NCI-H345 treated with DMSO at 0.1 percent for 48 hours (cell line): Measurements from ENCODE around the gene PROZ.
"Not testable (repeated sequence)": the region's sequence is repeated elsewhere in the genome, so short reads cannot be mapped to it uniquely, and the experiment has no call there.

Experiments
- DNase-seq: peaks from one replicate; lab custom pipeline; 2025; ENCODE audit not compliant: unreplicated experiment; lab: John Stamatoyannopoulos, UW

PROZ gene, protein sequence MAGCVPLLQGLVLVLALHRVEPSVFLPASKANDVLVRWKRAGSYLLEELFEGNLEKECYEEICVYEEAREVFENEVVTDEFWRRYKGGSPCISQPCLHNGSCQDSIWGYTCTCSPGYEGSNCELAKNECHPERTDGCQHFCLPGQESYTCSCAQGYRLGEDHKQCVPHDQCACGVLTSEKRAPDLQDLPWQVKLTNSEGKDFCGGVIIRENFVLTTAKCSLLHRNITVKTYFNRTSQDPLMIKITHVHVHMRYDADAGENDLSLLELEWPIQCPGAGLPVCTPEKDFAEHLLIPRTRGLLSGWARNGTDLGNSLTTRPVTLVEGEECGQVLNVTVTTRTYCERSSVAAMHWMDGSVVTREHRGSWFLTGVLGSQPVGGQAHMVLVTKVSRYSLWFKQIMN

DNA sequence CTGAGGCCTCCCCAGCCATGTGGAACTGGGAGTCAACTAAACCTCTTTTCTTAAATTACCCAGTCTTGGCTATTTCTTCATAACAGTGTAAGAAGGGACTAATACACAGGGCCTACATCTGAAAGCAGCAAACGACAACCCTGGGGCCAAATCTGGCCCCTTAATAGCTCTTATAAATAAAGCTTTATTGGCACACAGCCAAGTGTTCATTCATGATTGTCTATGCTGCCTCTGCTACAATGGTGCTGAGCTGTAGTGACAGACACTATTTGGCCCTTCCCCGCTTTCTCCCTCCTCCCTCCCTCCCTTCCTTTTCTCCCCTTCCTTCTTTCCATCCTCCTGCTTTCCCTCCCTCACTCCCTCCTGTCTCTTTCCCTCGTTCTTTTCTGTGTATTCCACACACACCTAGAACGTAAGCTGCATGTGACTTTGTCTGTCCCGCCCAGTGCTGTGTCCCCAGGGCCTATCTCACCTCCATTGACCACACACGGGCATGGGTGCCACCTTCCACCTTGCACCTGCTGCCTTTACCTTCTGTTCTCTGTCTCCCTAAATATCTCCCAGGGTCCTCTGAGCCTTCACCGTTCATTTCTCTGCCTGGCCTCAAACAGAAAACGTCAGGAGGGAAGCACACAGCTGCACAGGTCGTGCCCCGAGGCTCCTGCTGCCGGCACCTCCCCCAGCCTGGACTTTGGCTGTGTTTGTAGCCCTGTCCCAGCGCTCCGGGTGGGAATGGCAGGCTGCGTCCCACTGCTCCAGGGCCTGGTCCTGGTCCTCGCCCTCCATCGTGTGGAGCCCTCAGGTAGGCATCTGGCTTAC, at the start of gene PROZ:
TSS of gene PROZ (plus strand) at position 720 of the 819 bp plus-strand sequence. CDS start at position 733, 13 bp downstream.
- DNase-seq = peak; percentile 55

DNA sequence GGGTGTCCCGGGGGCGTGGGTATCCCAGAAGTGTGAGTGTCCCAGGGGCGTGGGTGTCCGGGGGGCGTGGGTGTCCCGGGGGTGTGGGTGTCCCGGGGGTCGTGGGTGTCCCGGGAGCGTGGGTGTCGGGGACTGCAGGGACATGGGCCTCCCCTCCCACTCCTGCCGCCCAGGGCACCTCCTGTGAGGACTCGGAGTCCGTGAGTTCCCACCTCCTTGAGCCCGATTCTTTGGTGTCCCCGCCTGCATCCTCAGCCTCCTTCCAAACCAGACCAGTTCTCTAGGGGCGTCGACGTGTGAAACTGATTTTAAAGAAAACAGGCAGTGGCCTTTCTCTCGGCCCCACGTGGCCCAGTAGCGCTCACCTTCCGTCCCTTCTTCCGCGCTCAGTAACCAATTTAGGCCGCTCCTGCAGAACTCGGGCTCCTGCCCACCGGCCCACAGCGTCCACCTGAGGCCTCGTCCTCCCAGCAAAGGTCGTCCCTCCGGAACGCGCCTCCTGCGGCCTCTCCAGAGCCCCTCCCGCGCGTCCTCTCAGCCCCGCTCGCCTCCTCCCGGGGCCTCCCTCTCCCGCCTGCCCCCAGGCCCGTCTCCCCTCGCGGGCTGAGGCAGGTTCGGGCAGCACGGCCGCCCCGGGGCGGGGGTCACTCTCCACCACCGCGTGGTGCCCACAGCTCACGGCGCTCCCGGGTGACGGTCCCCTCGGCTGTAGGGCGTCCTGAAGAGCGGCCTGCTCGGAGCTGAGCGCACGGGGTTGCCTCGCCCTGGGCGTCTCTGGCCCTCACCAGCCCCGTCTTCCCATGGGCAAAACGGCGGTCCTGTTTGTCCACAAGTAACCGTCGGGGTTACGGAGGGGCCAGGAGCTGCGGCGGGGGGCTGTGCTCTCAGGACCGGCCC, 49.0 kb upstream of the PROZ start:
- DNase-seq = no peak

DNA sequence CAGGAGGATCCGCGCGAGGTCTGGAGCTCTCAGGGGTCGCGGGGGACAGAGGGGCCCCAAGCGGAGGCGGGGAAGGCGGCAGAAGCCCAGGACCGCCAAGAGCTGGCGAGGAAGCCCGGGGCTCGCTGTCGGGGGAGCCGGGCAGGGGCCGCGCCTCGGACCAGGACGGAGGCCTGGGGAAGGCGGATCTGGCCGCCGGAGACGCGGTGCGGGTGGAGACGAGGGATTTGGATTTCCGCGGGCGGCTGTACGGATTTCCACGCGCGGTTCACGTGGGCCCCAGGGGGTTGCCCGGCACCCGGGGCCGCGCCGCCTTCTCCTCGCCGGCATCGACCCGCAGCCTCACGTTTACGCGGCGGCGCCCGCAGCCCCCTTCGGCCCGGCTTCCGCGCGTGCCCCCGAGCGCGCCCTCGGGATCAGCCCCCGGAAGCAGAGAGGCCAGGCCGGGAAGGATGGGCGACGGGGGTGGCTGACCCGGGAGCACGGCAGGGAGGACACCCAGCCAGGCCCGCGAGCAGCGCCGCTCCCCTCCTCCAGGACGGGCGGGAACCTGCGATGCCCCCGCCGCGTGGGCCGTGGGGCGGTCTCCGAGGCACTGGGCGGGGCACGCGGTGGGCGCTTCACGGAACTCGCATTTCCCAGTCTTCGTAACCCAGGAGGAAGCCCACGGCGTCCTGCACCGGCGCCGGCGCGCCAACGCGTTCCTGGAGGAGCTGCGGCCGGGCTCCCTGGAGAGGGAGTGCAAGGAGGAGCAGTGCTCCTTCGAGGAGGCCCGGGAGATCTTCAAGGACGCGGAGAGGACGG, 48.2 kb upstream of the PROZ start:
- DNase-seq = no peak

DNA sequence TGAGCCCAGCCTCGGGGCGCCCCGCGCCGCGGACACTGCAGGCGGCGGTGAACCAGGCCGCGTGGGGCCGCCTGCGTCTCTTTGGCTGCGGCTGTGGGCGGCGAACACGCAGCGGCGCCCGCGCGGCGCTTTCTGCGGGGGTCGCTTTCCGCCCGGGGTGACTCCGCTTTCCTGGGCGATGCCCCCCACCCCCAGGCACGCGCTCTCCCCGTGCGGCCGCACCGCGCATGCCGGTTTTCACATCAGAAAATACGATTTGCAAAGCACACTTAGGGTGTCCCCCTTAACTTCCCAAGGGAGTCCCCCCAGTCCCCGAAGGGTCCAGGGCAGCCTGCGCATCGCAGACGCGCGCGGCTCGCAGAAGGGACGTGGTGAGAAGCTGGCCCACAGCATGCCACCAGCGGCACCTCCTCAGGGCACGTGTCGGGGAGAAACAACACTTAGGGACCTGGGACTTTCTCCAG, 47.6 kb upstream of the PROZ start:
- no peak for DNase-seq

DNA sequence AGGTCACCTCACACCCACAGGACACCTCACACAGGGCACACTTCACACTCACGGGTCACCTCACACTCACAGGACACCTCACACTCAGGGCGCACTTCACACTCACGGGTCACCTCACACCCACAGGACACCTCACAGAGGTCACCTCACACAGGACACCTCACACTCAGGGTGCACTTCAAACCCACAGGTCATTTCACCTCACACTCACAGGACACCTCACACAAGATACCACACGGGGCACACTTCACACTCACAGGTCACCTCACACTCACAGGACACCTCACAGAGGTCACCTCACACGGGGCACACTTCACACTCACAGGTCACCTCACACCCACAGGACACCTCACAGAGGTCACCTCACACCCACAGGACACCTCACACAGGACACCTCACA, 46.6 kb upstream of the PROZ start:
- DNase-seq = not testable (repeated sequence)

DNA sequence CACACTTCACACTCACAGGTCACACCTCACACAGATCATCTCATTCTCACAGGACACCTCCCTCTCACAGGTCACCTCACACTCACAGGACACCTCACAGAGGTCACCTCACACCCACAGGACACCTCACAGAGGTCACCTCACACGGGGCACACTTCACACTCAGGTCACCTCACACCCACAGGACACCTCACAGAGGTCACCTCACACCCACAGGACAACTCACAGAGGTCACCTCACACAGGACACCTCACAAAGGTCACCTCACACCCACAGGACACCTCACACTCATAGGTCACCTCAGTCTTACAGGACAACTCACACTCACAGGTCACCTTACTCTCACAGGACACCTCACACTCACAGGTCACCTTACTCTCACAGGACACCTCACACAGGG, 46.0 kb upstream of the PROZ start:
- DNase-seq = not testable (repeated sequence)

DNA sequence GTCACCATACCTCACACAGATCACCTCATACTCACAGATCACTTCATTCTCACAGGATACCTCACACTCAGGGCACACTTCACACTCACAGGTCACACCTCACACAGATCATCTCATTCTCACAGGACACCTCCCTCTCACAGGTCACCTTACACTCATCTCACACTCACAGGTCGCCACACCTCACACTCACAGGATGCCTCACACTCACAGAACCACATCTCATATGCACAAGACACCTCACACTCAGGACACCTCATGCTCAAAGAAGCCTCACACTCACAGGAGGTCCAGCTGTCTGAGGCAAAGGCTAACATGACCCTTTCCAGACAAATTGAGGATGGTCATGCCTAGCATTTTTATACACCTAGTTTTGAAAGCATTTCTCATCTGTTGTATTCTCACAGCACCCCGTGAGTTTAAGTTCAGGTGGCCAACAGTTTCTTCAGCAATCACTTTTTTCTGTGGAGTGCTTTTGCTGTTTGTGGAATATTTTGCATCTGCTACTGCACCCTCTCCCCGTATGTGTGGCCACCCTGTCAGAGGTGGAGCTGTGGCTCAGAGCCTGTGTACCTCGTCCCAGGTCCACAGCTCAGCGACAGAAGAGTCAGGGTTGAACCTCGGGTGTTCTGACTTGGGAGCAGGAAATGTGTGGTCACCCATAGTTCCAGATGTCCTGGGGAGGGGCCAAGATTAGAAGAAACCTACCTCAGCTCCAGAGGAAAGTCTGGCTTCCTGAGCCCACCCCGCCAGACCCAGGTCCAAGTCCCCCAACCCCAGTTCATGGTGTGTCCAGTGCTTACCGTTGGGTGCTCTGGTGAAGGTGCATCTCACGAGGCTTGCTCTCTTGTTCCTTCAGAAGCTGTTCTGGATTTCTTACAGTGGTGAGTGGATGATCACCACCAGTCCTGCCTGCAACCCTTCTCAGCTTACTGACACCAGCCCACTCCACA, 45.3 kb upstream of the PROZ start:
- no peak for DNase-seq

DNA sequence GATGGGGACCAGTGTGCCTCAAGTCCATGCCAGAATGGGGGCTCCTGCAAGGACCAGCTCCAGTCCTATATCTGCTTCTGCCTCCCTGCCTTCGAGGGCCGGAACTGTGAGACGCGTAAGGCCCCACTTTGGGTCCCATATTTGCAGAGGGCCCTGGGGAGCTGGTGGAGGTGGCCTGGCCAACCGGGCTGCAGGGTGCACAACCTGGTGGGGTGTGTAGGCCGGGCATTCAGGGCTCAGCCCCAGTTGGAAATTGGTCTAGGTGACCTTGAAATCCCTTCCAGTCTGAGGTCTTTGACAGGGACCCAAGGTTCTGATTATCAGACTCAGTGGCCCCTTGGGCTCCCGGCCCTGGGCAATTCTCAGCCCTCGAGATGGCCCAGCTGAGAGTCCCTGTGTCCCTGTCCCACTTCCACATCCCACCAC, 44.6 kb upstream of the PROZ start:
- no peak for DNase-seq

DNA sequence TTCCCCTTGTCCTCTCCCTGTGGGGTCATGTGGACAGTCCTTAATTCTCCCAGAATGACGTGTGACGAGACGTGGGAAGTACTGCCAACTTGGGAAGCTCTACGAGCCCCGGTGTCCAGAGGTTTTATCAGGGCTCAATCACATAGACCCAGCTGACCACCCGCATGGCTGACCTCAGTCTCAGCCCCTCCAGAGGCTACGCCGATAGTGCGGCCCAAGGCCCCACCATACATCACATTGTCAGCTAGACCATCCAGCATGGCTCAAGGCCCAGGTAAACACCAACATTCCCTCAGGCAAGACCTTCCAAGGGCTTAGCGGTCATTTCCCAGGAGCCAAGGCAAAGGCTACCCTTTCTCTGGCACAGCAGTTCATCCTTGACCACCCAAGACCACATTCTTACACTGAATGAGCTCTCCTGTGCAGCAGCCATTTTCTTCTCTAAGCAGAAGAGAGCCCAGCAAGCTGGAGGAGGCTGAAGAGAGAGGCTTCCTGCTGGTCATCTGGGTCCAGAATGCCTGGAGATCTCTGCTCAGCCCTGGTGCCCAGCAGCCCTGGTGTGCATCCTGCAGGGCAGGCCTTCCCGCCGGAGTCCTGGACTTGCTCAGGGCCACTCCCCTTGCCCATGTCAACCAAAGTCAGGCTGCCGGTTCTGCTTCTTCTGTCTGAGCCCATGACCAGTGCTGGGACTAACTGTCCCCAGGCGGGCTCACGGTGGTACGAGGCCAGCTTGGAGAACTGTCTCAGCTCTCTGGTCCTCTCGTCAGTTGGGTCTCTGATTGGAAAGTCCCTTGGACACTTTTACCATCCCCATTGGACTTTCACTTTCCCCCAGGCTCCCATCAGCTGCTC, 43.7 kb upstream of the PROZ start:
- no peak for DNase-seq

DNA sequence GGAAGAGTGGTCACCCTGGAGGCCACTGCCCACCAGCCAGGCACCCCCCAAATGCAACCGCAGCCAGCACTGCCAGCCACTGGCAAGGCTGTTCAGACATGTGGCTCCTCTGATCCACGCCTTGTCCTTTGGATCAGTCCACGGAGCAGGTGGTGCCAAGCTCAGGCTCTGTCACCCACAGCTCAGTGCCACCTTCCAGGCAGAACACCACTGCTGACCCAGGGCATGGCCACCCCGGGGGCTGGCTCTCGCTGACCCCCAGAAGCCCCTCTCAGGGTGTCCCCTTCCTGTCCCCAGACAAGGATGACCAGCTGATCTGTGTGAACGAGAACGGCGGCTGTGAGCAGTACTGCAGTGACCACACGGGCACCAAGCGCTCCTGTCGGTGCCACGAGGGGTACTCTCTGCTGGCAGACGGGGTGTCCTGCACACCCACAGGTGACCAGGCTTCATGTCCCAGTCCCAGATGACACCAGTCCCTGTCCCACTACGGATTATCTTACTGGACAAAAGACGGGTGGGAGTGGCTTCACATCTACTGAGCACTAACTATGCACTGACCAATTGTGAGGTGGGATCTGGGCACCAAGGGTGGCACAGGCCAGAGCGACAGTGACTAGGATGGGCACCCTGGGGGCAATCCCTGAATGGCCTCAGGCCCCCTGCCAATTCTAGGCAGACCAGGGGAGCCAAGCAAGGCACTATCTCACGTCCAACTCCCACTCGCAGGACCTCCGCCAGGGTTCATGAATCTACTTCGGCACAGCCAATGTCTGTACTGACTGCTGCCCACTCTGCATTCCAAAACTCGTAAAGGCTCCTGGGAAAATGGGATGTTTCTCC, 42.9 kb upstream of the PROZ start:
- DNase-seq = no peak

DNA sequence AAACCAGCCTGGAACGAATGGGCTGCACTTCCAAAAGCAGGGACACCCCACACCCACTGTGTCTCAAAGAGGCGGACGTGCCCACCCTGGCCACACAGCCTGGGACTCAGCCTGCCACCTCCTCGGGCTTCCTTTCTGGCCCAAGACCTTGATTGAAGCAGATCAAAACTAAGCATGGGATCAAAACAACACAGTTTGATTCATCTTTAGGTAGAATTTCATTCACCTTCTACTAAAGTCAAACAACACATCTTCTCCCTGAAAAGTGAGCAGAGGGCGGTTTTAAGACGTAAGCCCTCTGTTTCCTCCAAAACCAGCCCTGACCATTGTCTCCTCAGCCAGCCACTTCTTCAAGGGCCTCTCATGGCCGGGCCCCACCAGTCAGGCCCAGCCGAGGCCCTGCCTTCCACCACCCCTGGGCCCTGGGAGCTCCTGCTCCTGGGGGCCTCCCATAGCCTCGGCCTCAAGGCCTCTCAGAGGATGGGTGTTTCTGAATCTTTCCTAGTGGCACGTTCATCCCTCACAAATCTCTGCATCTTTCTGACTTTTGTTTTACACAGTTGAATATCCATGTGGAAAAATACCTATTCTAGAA, 42.1 kb upstream of the PROZ start:
- no peak for DNase-seq

DNA sequence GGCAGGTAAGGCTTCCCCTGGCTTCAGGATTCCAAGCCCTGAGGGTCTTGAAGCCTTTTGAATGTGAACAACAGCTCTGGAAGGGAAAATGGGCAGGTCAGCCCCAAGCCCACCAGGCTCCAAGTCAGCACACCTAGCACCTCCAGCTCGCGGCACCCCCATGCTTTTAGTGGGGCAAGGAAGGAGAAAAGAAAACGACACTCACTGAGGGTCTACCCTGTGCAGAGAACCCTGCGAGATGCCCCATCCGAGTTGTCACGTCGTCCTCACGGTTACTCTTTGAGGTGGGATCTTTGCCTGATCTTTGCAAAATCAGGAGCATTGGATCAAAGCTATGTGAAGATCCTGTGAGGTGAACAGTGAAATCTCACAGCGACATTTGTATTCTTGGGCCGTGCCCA, 41.6 kb upstream of the PROZ start:
- DNase-seq = no peak

DNA sequence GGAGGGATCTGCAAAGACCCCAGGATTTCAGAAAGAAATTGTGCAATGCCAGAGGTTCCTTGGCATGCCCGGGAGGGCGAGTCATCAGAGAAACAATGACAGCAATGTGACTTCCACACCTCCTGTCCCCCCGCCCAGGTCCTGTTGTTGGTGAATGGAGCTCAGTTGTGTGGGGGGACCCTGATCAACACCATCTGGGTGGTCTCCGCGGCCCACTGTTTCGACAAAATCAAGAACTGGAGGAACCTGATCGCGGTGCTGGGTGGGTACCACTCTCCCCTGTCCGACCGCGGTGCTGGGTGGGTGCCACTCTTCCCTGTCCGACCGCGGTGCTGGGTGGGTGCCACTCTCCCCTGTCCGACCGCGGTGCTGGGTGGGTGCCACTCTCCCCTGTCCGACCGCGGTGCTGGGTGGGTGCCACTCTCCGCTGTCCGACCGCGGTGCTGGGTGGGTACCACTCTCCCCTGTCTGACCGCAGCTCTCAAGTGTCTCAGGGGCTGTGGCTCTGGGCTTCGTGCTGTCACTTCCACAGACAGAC, 41.0 kb upstream of the PROZ start:
- DNase-seq = no peak

DNA sequence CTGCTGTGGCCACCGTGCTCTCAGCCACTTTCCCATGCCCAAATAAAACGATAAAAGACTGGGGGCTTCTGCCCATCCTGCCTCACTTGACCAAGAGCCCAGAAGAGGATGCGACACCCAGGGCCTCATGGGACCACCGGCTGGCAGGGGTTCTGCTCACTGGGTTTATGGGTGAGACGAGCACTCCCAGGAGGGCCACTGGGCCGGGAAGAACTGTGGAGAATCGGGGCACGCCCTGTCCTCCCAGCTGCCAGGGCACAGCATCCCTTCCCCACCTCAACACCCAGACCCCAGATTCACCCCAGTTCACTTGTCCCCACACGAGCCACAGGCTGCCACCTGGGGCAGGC, 40.6 kb upstream of the PROZ start:
- DNase-seq = no peak

DNA sequence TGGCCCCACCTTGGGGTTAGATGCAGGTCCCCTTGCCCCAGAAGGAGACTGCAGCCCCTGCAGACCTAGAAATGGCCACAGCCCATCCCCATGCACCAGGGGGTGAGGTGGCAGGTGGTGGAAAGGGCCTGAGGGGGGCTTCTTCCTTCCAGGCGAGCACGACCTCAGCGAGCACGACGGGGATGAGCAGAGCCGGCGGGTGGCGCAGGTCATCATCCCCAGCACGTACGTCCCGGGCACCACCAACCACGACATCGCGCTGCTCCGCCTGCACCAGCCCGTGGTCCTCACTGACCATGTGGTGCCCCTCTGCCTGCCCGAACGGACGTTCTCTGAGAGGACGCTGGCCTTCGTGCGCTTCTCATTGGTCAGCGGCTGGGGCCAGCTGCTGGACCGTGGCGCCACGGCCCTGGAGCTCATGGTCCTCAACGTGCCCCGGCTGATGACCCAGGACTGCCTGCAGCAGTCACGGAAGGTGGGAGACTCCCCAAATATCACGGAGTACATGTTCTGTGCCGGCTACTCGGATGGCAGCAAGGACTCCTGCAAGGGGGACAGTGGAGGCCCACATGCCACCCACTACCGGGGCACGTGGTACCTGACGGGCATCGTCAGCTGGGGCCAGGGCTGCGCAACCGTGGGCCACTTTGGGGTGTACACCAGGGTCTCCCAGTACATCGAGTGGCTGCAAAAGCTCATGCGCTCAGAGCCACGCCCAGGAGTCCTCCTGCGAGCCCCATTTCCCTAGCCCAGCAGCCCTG, 40.0 kb upstream of the PROZ start:
- DNase-seq = no peak
